ENCODE results near the gene COL18A1. TPM values are rescaled to one million over a fixed set of nuclear protein-coding genes. Genes with fewer than 3 reads are reported as not detected.

The COL18A1 gene
- total RNA-seq, 4 donors from 2014 or later: 97.7 to 173 (median 110) TPM

GRCh38 chr21:45381865-45382696 lies 22.9 kb upstream of the COL18A1 start:
- no peak for TF ChIP-seq EP300 (IDR thresholded peaks at IDR 0.05)
- TF ChIP-seq CTCF (IDR thresholded peaks at IDR 0.05): no peak
- no peak for TF ChIP-seq POLR2AphosphoS5 (IDR thresholded peaks at IDR 0.05)
- TF ChIP-seq POLR2A (IDR thresholded peaks at IDR 0.05; ENCODE audit: low read depth): no peak

DNA sequence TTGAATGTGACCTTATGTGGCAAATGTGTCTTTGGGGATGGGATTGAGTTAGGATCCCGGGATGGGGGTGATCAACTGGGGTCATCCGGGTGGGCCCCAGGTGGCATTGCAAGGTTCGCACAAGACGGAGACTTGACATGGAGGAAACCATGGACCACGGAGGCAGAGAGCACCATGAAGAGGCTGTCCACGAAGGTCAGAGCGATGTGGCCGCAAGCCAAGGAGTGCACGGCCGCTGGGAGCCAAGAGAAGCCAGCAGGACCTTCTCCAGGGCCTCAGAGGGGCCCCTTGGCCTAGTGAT lies 22.3 kb upstream of the COL18A1 start:
- intact Hi-C loops (cut with DNase I): no loop called here
- Histone ChIP-seq H3K4me1 (peaks cover 15 to 17% (median 16%) of the 10 kb centered on the region in 4 donors), H3K27ac (replicated peaks in 1 of 4) (no peak overlapping the region), H3K9me3 (no peaks in the 10 kb centered on the region), H3K36me3 (no peaks in the 10 kb centered on the region), H3K27me3 (no peaks in the 10 kb centered on the region), H3K4me3 (no peak overlapping the region)
- DNase-seq (ENCODE audit: extremely low spot score): no peak
- no peak for TF ChIP-seq POLR2AphosphoS5 (IDR thresholded peaks at IDR 0.05)
- TF ChIP-seq POLR2A (IDR thresholded peaks at IDR 0.05; ENCODE audit: low read depth): no peak
- no peak for TF ChIP-seq EP300 (IDR thresholded peaks at IDR 0.05)
- TF ChIP-seq CTCF (IDR thresholded peaks at IDR 0.05): no peak
- 100% methylated on average over 10 of the region's 10 CpGs for WGBS

More at GRCh38 chr21:45381865-45382696, 22.9 kb upstream of the COL18A1 start:
- H3K27me3 ChIP-seq: no peaks in the 10 kb centered on the region
- H3K36me3 ChIP-seq: no peaks in the 10 kb centered on the region
- intact Hi-C loops (cut with DNase I): no loop called here
- DNase-seq (ENCODE audit: extremely low spot score): no peak
- no peak overlapping the region for H3K4me3 ChIP-seq
- no peak overlapping the region for H3K27ac ChIP-seq (replicated peaks in 1 of 4)
- peaks cover 10 to 11% (median 11%) of the 10 kb centered on the region in 4 donors for H3K4me1 ChIP-seq
- WGBS: 90% methylated on average over 20 of the region's 28 CpGs
- H3K9me3 ChIP-seq: no peaks in the 10 kb centered on the region

GRCh38 chr21:45383111-45383614 lies 21.8 kb upstream of the COL18A1 start:
- TF ChIP-seq CTCF (IDR thresholded peaks at IDR 0.05) (no peak), POLR2AphosphoS5 (IDR thresholded peaks at IDR 0.05) (no peak), EP300 (IDR thresholded peaks at IDR 0.05) (no peak), POLR2A (IDR thresholded peaks at IDR 0.05; ENCODE audit: low read depth) (no peak)
- Histone ChIP-seq H3K4me3 (no peak overlapping the region), H3K36me3 (no peaks in the 10 kb centered on the region), H3K4me1 (peaks cover 15 to 22% (median 17%) of the 10 kb centered on the region in 4 donors), H3K9me3 (no peaks in the 10 kb centered on the region), H3K27me3 (no peaks in the 10 kb centered on the region), H3K27ac (replicated peaks in 1 of 4) (no peak overlapping the region)
- no peak for DNase-seq (ENCODE audit: extremely low spot score)
- intact Hi-C loops (cut with DNase I): no loop called here
- WGBS: 86% methylated on average over 5 of the region's 11 CpGs

DNA sequence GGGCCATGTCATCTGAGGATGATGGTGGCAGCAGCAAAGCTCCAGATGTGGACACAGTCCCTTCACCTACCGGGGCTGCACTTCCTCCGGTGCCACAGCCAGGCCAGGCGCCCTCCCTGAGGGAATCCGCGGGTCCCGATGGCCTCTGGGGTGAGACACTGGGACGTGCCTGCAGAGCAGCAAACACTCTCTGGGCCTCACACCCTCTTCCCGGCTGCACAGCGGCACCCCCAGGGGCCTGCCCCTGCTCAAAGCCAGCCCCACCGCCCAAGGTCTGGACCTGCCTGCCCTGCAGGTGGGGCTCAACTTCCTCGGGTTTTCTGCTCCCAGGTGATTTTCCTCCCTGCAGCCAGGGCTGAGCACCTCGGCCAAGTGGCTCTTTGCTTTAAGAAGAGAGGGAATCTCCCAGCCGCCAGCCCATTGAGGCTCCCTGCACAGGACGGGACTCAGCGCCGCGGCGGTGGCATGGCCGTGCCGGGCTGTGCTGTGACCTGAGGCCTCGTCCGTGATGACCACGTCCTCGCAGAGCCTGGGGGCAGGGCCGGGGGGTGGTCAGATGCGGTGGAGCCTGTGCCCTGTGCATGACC lies 21.3 kb upstream of the COL18A1 start:
- no peak for DNase-seq (ENCODE audit: extremely low spot score)
- Histone ChIP-seq H3K36me3 (no peaks in the 10 kb centered on the region), H3K27ac (replicated peaks in 1 of 4) (no peak overlapping the region), H3K4me3 (no peak overlapping the region), H3K4me1 (peaks cover 15 to 27% (median 17%) of the 10 kb centered on the region in 4 donors), H3K27me3 (no peaks in the 10 kb centered on the region), H3K9me3 (no peaks in the 10 kb centered on the region)
- intact Hi-C loops (cut with DNase I): no loop called here
- TF ChIP-seq POLR2A (IDR thresholded peaks at IDR 0.05; ENCODE audit: low read depth): no peak
- TF ChIP-seq POLR2AphosphoS5 (IDR thresholded peaks at IDR 0.05): no peak
- TF ChIP-seq CTCF (IDR thresholded peaks at IDR 0.05): no peak
- TF ChIP-seq EP300 (IDR thresholded peaks at IDR 0.05): no peak
- WGBS: 79% methylated on average over 21 of the region's 26 CpGs
